NCI-H345 treated with DMSO at 0.1 percent for 48 hours (cell line): ENCODE measurements around the gene SHISA7.
A peak's percentile ranks its signal among the peaks of the same experiment; 100 is the strongest.
"Not testable (repeated sequence)": the region's sequence is repeated elsewhere in the genome, so short reads cannot be mapped to it uniquely, and the experiment has no call there.

Experiments
- DNase-seq: peaks from one replicate; lab custom pipeline; 2025; ENCODE audit not compliant: unreplicated experiment; lab: John Stamatoyannopoulos, UW

The SHISA7 gene

GRCh38 chr19:55421281-55421680 is 21.8 kb downstream of the SHISA7 start:
- DNase-seq, result not testable (repeated sequence)

- DNase-seq, result no peak
Measured at GRCh38 chr19:55419624-55420236, 23.4 kb downstream of the SHISA7 start.

- no peak for DNase-seq
Measured at GRCh38 chr19:55419103-55419502, 24.0 kb downstream of the SHISA7 start.

GRCh38 chr19:55418185-55418584 is 24.9 kb downstream of the SHISA7 start:
- no peak for DNase-seq

GRCh38 chr19:55410168-55410567 is 32.9 kb downstream of the SHISA7 start:
- DNase-seq, result no peak

GRCh38 chr19:55409179-55409578 is 33.9 kb downstream of the SHISA7 start:
- DNase-seq, result not testable (repeated sequence)

- no peak for DNase-seq
Measured at GRCh38 chr19:55408533-55408872, 34.6 kb downstream of the SHISA7 start.

- DNase-seq, result peak; percentile 82
Measured at GRCh38 chr19:55407800-55408532, 35.1 kb downstream of the SHISA7 start.

GRCh38 chr19:55407550-55407799 is 35.6 kb downstream of the SHISA7 start, which contains the start of gene UBE2S:
UBE2S (minus strand) TSS chr19:55407788; CDS start chr19:55407589, 199 bp downstream.
- DNase-seq, result not testable (repeated sequence)

GRCh38 chr19:55406826-55407549 is 36.1 kb downstream of the SHISA7 start:
- DNase-seq, result no peak

GRCh38 chr19:55406091-55406825 is 36.8 kb downstream of the SHISA7 start:
- no peak for DNase-seq

- no peak for DNase-seq
Measured at GRCh38 chr19:55405638-55406037, 37.5 kb downstream of the SHISA7 start.

GRCh38 chr19:55402509-55402908 is 40.6 kb downstream of the SHISA7 start:
- no peak for DNase-seq

GRCh38 chr19:55401390-55401789 is 41.7 kb downstream of the SHISA7 start:
- DNase-seq, result not testable (repeated sequence)

- DNase-seq, result no peak
Measured at GRCh38 chr19:55400281-55401087, 42.6 kb downstream of the SHISA7 start.

GRCh38 chr19:55398200-55398925 is 44.7 kb downstream of the SHISA7 start:
- no peak for DNase-seq

- no peak for DNase-seq
Measured at GRCh38 chr19:55392820-55393761, 50.0 kb downstream of the SHISA7 start.

- DNase-seq, result no peak
Measured at GRCh38 chr19:55391702-55392615, 51.1 kb downstream of the SHISA7 start.
